ENCODE data around the gene R3HDML.

GRCh38 chr20:44334306-44334705 is 2.5 kb upstream of the R3HDML start:
- TF ChIP-seq SMARCC2 (IDR thresholded peaks at IDR 0.05; ENCODE audit: low read depth) (no peak), POLR2AphosphoS5 (IDR thresholded peaks at IDR 0.05; ENCODE audit: control insufficient read depth, insufficient read depth, low read depth, low read length) (no peak), ZNF384 (IDR thresholded peaks at IDR 0.05; ENCODE audit: low read depth, low read length) (no peak), XRCC5 (IDR thresholded peaks at IDR 0.05; ENCODE audit: low read depth, low read length) (no peak), CEBPG (CRISPR knock-in tag; IDR thresholded peaks at IDR 0.05) (no peak), CEBPG (tag; conservative IDR thresholded peaks at IDR 0.05 in 1 of 2, IDR thresholded peaks at IDR 0.05 in 1 of 2) (no peak), CHD4 (IDR thresholded peaks at IDR 0.05; ENCODE audit: insufficient read depth, insufficient replicate concordance, low read depth, low read length, poor library complexity, severe bottlenecking) (no peak), NFE2 (IDR thresholded peaks at IDR 0.05; ENCODE audit: low read depth) (no peak), UBTF (IDR thresholded peaks at IDR 0.05; ENCODE audit: borderline replicate concordance in 1 of 2, low read depth in 2 of 2, low read length in 2 of 2) (no peak), ARID2 (IDR thresholded peaks at IDR 0.05) (no peak), SMAD4 (CRISPR knock-in tag; conservative IDR thresholded peaks at IDR 0.05) (no peak), TRIM28 (IDR thresholded peaks at IDR 0.05) (no peak), NR2C2 (CRISPR knock-in tag; IDR thresholded peaks at IDR 0.05) (no peak), NR2C2 (tag; IDR thresholded peaks at IDR 0.05) (no peak)
- TF ChIP-seq, protein P1, sequence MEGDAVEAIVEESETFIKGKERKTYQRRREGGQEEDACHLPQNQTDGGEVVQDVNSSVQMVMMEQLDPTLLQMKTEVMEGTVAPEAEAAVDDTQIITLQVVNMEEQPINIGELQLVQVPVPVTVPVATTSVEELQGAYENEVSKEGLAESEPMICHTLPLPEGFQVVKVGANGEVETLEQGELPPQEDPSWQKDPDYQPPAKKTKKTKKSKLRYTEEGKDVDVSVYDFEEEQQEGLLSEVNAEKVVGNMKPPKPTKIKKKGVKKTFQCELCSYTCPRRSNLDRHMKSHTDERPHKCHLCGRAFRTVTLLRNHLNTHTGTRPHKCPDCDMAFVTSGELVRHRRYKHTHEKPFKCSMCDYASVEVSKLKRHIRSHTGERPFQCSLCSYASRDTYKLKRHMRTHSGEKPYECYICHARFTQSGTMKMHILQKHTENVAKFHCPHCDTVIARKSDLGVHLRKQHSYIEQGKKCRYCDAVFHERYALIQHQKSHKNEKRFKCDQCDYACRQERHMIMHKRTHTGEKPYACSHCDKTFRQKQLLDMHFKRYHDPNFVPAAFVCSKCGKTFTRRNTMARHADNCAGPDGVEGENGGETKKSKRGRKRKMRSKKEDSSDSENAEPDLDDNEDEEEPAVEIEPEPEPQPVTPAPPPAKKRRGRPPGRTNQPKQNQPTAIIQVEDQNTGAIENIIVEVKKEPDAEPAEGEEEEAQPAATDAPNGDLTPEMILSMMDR (IDR thresholded peaks at IDR 0.05 in 2 of 3, conservative IDR thresholded peaks at IDR 0.05 in 1 of 3; ENCODE audit: insufficient read depth in 2 of 3, low read depth in 1 of 3, low read length in 3 of 3): no peak

Measured in K562 (cell line).